Neuron (in vitro differentiated cells): ENCODE measurements around the gene AFF1.

Source experiments
- H2AFZ ChIP-seq: one replicate; pipeline ENCODE4 v1.6.1; 2013; ENCODE audit warnings: low read depth, mild to moderate bottlenecking, inconsistent platforms, low read length, moderate library complexity
- H3K27me3 ChIP-seq: one replicate; pipeline ENCODE4 v1.6.1; 2013; ENCODE audit warnings: low read length; ENCODE audit not compliant: insufficient read depth
- H3K36me3 ChIP-seq: one replicate; pipeline ENCODE4 v1.6.1; 2013; ENCODE audit warnings: low read length; ENCODE audit not compliant: insufficient read depth
- H3K4me1 ChIP-seq: one replicate; pipeline ENCODE4 v1.6.1; 2013; ENCODE audit warnings: low read length; ENCODE audit not compliant: insufficient read depth
- H3K4me3 ChIP-seq: 2 replicates; pipeline ENCODE4 v1.5.1; 2013; ENCODE audit warnings: mild to moderate bottlenecking, low read length, moderate library complexity
- H3K9me3 ChIP-seq: one replicate; pipeline ENCODE4 v1.6.1; 2013; ENCODE audit warnings: low read length

AFF1 gene

DNA sequence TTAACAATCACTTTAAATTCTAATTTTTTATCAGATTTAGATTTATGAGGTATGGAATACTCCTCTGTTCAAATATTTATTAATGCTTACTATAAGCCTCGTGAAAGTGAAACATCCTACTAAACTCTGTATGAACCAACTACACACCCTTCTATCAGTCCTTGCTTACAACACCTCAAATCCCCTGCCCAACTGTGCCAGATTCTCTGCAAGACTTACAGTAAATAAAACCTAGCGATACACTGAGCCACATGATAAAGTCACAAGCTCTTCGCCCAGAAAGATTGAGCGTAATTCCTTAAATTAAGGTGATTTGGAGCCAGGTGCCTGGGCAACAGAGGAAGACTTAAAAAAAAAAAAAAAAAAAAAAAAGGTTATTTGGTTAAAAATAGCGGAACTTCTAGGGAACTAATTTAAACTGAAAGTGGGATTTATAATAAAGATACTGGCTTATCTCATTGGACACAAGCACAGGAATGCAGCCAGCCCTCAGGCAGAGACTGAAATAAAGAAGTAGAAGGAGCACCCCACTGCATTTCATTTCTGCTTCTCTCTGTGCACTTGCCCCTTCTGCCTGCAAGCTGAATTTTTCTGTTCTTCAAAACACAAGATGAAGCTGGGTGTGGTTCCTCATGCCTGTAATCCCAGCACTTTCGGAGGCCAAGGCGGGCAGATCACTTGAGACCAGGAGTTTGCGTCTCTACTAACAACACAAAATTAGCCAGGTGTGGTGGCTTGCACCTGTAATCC is 25.1 kb upstream of the AFF1 start:
- no peaks in the 10 kb centered on the region for H3K27me3 ChIP-seq
- H3K4me1 ChIP-seq = no peaks in the 10 kb centered on the region
- H3K4me3 ChIP-seq = no peak overlapping the region
- no peaks in the 10 kb centered on the region for H3K36me3 ChIP-seq
- no peaks in the 10 kb centered on the region for H3K9me3 ChIP-seq
- H2AFZ ChIP-seq = no peak overlapping the region

DNA sequence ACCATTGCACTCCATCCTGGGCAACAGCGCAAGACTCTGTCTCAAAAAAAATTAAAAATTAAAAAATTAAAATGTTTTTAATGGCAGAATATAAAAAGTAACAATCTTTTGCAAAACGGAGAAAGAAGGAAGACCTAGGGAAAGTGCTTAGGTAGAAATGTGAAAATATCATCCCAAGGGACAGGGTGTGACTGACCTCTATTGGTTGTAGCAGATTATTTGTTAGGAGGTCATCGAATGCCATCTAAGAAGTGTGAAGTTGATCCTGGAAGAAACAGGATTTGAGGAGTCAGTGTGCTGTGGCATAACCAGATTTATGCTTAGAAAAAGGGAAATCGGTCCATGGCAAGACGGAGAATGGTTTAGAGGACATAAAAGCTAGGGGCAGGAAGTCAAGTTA is 24.4 kb upstream of the AFF1 start:
- Histone ChIP-seq H3K36me3 (no peaks in the 10 kb centered on the region), H3K4me3 (no peak overlapping the region), H3K9me3 (no peaks in the 10 kb centered on the region), H3K4me1 (no peaks in the 10 kb centered on the region), H2AFZ (no peak overlapping the region), H3K27me3 (no peaks in the 10 kb centered on the region)

DNA sequence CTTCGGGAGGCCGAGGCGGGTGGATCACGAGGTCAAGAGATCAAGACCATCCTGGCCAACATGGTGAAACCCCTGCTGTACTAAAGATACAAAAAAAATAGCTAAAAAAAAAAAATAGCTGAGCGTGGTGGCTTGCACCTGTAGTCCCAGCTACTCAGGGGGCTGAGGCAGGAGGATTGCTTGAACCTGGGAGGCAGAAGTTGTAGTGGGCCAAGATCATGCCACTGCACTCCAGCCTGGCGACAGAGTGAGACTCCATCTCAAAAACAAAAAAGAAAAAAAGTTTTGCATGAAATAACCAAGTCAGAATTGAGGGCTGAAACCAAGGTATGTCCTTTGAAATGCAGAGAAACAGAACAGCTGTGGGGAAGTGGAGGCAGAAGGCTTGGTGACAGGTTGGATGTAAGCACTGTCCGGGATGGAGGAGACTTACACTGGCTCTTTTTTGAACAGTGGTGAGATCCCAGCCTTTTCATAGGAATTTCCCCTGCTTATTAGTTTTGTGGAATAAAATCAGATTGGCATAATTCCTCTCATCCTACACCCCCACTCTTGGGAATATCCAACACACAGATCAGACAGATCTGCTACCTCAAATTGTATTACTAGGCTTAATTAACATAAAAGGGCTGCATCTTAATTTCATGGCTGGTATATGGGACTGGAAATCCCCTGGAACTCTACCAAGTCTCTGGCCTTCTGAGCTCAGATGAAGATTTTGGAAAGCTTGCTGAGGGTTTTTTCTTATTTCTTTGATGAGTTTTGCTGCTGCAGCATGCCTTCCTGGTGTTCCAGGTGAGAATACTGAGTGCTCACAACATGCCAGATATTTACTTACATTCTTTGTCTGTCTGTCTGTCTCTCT is 23.8 kb upstream of the AFF1 start:
- Histone ChIP-seq H3K4me3 (no peak overlapping the region), H2AFZ (no peak overlapping the region), H3K4me1 (no peaks in the 10 kb centered on the region), H3K9me3 (no peaks in the 10 kb centered on the region), H3K36me3 (no peaks in the 10 kb centered on the region), H3K27me3 (no peaks in the 10 kb centered on the region)

DNA sequence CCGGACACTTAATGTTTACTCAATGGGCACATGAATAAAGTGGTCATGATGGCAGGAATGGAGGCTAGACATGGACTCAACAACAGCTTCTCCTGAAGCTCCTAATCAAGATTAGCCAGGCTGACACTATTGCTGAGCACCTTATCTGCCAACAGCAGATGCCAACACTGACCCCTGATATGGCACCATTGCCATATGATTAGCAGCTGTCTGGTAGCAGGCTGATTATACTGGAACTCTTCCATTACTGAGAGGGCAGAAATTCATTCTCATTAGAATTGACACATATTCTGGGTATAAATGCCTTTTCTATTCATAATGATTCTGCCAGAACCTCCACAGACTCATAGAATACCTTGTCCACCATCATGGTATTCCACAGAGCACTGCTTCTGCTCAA is 18.4 kb upstream of the AFF1 start:
- Histone ChIP-seq H3K4me3 (no peak overlapping the region), H3K27me3 (no peaks in the 10 kb centered on the region), H2AFZ (no peak overlapping the region), H3K36me3 (no peaks in the 10 kb centered on the region), H3K9me3 (no peaks in the 10 kb centered on the region), H3K4me1 (no peaks in the 10 kb centered on the region)

DNA sequence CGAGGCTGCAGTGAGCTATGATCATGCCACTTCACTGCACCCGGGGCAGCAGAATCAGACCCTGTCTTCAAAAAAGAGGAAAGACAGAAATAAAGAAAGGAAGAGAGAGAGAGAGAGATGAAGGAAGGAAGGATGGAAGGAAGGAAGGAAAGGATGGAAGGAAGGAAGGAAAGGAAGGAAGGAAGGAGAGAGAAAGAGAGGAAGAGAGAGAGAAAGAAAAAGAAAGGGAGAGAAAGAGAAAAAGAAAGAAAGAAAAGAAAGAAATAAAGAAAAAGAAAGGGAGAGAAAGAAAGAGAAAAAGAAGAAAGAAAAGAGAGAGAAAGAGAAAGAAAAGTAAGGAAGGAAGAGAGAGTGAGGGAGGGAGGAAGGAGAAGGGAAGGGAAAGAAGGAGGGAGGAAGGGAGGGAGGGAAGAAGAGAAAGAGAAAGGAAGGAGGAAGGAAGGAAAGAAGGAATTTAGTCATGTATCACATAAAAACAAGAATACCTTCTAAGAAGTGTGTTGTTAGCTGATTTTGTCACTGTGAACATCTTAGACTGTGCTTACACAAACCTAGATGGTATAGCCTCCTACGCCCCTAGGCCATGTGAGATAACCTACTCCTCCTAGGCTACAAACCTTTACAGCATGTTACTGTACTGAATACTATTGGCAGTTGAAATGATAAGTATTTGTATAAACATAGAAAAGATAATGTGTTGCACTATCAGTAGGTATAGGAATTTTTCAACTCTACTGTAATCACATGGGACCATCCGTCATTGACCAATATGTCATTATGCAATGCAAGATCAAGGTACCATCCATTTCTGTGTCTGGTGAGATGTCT is 17.4 kb upstream of the AFF1 start:
- Histone ChIP-seq H3K27me3 (no peaks in the 10 kb centered on the region), H3K9me3 (no peaks in the 10 kb centered on the region), H2AFZ (no peak overlapping the region), H3K4me3 (no peak overlapping the region), H3K36me3 (no peaks in the 10 kb centered on the region), H3K4me1 (no peaks in the 10 kb centered on the region)

DNA sequence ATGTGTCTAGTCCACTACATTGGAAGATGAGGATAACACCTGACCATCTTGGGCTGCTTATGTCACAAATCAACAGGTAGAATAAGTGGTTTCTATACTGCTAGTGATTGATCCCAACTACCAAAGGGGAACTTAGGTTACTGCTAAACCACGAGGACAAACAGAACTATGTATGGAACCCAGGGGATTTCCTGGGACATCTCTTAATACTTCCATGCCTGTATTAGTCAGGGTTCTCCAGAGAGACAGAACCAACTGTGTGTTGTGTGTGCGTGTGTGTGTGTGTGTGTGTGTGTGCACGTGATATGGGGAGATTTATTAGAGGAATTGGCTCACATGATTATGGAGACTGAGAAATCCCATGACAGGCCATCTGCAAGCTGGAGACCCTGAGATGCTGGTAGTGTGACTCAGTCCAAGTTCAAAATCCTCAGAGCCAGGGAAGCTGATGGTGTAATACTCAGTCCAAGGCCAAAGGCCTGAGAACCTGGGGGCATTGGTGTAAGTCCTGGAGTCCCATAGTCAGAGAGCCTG is 16.2 kb upstream of the AFF1 start:
- Histone ChIP-seq H3K36me3 (no peaks in the 10 kb centered on the region), H3K4me3 (no peak overlapping the region), H2AFZ (no peak overlapping the region), H3K27me3 (no peaks in the 10 kb centered on the region), H3K9me3 (no peaks in the 10 kb centered on the region), H3K4me1 (no peaks in the 10 kb centered on the region)

DNA sequence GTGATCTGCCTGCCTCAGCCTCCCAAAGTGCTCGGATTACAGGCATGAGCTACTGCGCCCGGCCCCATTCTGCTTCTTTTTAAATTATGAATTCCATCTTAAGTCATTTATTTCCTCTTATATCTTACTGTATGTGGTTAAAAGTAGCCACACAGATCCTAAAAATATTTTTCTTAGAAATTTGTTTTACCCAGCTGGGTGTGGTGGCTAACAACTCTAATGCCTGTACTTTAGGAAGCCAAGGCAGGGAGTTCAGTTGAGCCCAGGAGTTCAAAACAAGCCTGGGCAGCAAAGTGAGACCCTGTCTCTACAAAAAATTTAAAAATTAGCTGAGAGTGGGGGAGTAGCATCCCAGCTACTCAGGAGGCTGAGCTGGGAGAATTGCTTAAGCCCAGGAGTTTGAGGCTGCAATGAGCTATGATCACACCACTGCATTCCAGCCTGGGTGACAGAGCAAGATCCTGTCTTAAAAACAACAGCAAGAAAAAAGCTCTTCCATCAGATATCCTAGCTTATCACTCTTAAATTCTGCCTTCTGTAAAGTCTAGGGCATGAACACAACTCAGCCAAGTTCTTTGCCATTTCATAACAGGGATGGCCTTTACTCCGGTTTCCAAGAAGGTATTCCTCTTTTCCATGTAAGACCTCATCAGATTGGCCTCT is 15.1 kb upstream of the AFF1 start:
- H3K27me3 ChIP-seq = no peaks in the 10 kb centered on the region

DNA sequence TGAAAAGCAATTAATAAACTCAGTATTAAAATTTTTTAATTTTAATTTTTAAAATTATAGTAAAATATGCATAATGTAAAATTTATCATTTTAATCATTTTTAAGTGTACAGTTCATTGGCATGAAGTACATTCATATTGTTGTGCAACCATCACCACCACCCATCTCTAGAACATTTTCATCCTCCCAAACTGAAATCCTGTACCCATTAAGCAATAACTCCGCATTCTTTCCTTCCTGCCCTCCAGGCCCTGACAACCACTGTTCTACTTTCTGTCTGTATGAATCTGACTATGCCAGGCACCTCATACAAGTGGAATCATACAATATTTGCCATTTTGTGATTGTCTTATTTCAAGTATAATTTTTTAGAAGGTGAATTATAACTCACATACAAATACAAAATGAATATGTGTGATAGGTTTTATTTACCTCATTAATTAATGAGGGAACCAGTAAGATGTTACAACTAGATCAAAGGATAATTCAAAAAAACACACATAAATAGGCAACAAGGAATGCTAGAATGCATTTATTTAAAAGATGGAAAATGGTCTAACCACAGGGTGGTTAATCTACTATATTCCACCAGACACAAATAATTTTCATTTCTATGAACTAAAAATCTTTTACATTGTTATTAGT is 13.1 kb upstream of the AFF1 start:
- H3K4me3 ChIP-seq = no peak overlapping the region
- H3K27me3 ChIP-seq = no peaks in the 10 kb centered on the region
- H3K36me3 ChIP-seq = no peaks in the 10 kb centered on the region
- no peaks in the 10 kb centered on the region for H3K9me3 ChIP-seq
- no peak overlapping the region for H2AFZ ChIP-seq
- H3K4me1 ChIP-seq = no peaks in the 10 kb centered on the region

More for the DNA sequence above, 15.1 kb upstream of the AFF1 start:
- no peaks in the 10 kb centered on the region for H3K4me1 ChIP-seq
- H3K4me3 ChIP-seq = no peak overlapping the region
- H3K36me3 ChIP-seq = no peaks in the 10 kb centered on the region
- no peak overlapping the region for H2AFZ ChIP-seq
- no peaks in the 10 kb centered on the region for H3K9me3 ChIP-seq

DNA sequence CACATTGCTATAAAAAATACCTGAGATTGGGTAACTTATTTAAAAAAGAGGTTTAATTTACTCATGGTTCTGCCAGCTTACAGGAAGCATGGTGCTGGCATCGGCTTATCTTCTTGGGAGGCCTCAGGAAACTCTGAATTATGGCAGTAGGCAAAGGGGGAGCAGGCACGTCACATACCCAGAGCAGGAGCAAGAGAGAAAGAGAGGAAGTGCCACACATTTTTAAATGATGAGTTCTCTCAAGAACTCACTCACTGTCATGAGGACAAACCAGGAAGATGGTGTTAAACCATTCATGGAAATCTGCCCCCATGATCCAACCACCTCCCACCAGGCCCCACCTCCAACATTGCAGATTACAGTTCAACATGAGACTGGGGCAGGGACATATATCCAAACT is 10.0 kb upstream of the AFF1 start:
- H3K27me3 ChIP-seq = no peaks in the 10 kb centered on the region
- no peak overlapping the region for H3K4me3 ChIP-seq
- H3K4me1 ChIP-seq = no peaks in the 10 kb centered on the region
- no peak overlapping the region for H2AFZ ChIP-seq
- H3K9me3 ChIP-seq = no peaks in the 10 kb centered on the region
- no peaks in the 10 kb centered on the region for H3K36me3 ChIP-seq

DNA sequence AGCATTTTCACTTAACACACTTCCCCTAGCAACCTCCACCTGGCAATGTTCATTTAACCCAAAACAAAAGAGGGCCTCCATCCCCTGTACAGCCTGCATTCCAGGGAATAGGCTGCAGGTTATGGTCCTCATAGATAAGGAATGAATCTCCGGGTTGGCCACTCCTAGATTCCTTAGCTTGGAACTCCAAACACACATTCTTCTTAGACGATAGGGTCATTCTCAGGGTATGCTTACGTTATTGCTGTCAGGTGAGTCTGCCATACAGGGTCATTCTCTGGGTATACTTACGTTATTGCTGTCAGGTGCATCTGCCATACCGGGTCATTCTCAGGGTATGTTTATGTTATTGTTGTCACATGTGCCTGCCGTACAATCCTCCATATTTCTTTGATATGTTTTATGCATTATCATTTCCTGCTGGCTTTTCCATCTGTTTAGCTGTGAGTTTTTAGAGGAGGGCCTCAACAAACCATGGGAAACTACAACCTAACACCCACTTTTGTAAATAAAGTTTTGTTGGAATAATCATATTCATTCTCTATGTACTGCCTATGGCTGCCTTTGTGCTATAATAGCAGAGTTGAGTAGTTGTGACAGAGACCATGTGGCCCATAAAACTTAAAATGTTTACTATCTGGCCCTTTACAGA is 8.2 kb upstream of the AFF1 start:
- Histone ChIP-seq H3K27me3 (no peaks in the 10 kb centered on the region), H3K36me3 (no peaks in the 10 kb centered on the region), H2AFZ (no peak overlapping the region), H3K4me1 (no peaks in the 10 kb centered on the region), H3K4me3 (no peak overlapping the region), H3K9me3 (no peaks in the 10 kb centered on the region)

DNA sequence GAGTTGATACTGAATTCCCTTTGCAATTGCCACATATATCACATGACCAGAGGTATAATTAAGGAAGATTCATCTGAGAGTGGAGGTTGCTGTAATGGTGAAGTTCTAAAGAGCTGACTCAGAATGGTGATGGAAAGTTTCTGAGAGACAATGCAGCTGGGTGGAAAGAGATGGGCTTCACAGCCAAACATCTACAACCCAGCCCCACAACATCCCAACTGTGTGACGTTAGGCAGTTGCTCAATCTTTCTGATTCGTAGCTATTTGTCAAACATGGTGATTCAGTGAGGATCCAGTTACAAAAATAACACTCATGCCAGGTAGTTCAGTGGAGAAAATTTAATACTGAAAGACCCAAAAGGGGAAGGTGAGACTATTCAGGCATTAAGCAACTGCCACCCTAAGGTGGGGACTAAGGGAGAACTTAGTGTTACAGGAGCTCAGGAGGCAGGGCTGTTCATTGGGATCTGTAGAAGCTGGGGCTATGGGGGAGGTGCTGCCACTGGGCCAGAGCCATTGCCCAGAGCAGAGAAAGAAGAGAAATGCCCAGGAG is 6.9 kb upstream of the AFF1 start:
- no peak overlapping the region for H2AFZ ChIP-seq
- H3K4me1 ChIP-seq = no peaks in the 10 kb centered on the region
- H3K9me3 ChIP-seq = no peaks in the 10 kb centered on the region
- H3K4me3 ChIP-seq = no peak overlapping the region
- H3K27me3 ChIP-seq = no peaks in the 10 kb centered on the region
- no peaks in the 10 kb centered on the region for H3K36me3 ChIP-seq
